Stimulated activated CD4-positive, alpha-beta T cell treated with anti-CD3 and anti-CD28 coated beads, Interleukin-1b, Interleukin-23, amount 100 ng/mL, for 48 hours (primary cell): Measurements from ENCODE around the gene FOXS1.
"Not testable (repeated sequence)": the region's sequence is repeated elsewhere in the genome, so short reads cannot be mapped to it uniquely, and the experiment has no call there.

Experiments used
- DNase-seq: peaks from one replicate; pipeline ENCODE4 v3.0.0-alpha.2; 2020

Gene FOXS1

DNA sequence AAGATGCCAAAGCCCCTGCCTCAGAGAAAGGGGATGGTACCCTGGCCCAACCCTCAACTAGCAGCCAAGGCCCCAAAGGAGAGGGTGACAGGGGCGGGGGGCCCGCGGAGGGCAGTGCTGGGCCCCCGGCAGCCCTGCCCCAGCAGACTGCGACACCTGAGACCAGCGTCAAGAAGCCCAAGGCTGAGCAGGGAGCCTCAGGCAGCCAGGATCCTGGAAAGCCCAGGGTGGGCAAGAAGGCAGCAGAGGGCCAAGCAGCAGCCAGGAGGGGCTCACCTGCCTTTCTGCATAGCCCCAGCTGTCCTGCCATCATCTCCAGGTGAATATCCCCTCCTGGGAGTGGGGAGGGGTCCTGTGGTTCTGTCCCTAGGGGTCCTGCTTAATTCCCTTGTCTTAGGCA lies 25.2 kb downstream of the FOXS1 start:
- DNase-seq = no peak

DNA sequence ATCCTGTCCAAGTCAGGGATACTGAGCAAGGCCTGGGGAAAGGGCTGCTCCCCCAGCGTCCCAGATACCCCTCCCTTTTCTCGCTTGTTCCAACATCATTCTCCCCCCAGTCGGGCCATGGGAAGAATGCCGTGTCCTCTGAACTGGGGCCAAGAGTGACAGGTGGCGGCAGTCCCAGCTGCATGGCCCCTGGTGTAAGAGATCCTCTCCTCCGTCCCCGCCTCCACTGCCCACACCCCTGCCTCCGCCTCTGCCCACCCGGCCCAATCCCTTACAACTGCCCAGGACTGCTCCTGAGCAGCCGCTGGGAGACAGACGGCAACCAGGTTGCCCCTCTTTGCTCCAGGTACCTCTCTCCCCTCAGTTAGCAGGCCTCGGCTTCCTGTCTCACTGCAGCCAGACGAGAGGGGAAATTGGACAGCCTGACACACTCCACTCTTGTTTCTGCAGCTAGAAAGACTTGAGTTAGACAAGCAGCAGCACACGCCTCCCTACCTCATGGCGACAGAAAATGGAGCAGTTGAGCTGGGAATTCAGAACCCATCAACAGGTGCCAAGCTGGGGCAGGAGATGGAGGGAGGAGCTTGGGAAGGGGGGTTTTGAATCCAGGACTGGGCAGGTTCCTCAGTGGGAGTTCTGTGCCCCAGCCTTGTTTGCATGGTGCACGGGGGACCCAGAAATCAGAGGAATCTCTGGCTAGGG lies 26.2 kb downstream of the FOXS1 start, which contains the start of gene MYLK2:
Gene MYLK2 (plus strand): TSS at position 274 of the 702 bp plus-strand sequence. CDS start 225 bp downstream, at position 499.
- DNase-seq = no peak

DNA sequence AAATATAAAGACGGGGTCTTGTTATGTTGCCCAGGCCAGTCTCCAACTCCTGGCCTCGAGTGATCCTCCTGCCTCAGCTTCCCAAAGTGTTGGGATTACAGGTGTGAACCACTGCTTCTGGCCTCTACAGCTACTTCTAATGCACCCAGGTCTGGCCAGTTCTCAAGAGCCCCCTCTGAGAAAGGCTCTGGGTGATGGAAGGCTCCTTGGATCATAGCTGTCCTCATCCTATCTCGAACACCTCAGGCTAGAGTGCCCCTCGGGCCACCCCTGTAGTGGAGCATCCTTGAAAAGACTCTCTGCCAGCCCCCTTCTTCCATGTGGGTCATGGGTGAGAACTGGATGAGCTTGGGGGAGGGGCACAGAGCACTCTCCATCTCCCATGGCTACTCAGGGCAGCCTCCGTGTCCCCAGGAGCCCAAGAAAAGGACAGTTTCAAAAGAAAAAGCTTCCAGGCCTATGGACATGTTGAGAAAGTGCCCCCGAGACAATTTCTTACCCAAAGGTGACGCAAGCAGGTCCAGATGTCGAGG lies 27.0 kb downstream of the FOXS1 start:
- DNase-seq = no peak

DNA sequence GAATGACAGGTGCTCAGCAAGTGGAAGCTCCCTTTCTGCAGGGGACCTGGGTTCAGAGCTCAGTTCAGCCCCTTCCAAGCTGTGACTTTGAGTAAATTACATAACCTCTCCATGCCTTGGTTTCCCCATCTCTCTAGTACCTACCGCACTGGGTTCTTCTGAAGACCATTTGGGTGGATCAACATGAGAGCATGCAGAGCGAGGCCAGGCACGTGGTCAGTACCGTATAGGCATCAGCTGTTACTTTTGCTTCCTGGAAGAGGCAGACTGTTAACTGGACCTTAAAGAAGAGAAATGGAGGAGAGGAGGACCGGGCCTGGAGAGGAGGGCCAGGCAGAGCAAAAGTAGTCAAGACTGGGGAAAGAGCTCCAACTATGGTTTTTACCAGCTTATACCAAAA lies 27.9 kb downstream of the FOXS1 start:
- DNase-seq = no peak

DNA sequence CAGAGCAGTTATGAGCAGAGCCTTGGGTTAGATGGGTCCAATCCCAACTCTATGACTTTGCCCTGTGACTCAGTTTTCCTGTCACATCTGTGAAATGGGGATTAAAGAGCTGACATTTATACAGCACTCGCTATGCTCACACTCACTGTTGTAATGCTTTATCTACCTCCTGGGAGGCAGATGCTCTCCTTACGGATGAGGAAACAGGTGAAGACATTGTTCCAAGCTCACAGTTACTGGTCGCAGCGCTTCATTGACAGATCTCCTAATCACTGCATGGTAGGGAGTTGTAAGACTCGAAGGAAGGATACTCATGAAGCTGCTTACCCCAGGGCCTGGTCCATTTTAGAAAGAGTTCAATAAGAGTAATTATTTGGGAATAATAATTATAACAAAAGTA lies 29.2 kb downstream of the FOXS1 start:
- DNase-seq = no peak

DNA sequence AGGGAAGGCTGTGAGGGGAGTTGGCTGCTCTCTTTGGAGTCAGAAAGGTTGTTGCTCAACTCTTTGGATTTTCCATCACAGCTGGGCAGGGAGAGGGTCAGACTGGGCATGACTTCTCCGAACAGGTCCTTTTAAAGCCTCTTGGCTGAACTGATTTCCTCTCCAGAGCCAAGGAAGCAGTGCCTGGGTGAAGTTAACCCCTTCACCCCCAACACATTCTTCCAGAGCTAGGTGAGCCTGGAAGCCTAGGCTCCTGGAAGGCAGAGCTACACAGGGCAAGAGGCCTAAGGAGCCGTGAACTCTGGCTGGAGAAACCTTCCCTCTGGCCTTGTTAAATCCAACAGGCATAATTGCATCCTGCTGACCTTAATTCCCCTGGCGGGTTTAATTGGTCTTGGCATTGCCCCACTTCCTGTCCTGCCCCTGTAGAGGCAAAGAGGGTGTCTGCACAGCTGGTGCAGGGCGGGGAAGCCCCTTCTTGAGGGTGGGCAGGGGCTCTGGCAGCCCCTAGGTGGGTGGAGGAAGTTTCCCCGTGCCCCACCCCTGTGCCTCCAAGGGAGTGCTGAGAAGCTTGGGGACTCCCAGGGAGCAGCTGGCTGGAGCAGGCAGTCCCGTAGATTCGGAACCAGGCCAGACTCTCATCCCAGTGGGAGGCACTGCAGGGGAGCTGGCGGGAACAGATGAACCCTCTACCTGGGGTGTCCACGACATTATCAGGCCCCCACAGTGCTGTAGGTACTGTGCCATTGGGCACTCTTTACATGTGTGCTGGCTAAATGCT lies 29.8 kb downstream of the FOXS1 start:
- no peak for DNase-seq

DNA sequence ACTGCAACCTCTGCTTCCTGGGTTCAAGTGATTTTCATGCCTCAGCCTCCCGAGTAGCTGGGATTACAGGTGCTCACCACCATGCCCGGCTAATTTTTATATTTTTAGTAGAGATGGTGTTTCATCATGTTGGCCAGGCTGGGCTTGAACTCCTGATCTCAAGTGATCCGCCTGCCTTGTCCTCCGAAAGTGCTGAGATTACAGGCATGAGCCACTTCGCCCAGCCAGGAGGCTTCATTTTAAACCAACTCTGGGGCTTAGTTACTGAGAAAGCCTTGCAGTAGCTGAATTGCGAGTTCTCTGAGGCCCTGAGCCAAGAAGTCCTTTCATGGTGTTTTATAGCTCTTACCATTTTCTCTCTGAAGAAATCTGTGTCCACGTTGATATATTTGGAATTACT lies 31.3 kb downstream of the FOXS1 start:
- DNase-seq = not testable (repeated sequence)

DNA sequence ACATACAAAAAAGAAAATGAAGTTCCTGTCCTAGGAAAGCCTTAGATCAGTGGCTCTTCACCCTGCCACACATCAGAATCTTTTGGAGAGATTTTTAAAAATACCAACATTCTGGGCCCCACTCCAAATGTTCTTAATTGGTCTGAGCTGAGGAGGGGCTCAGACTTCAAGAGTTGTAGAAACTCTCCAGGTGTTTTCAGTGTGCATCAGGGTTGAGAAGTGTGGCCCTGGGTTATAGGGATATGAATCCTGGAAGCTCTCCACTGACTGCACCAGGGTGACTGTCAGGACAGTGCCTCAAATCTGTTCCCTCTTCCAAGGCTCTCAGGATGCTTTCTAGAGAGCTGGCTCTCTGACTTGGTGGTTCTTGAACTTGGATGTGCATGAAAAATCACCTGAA lies 31.8 kb downstream of the FOXS1 start:
- DNase-seq = no peak

DNA sequence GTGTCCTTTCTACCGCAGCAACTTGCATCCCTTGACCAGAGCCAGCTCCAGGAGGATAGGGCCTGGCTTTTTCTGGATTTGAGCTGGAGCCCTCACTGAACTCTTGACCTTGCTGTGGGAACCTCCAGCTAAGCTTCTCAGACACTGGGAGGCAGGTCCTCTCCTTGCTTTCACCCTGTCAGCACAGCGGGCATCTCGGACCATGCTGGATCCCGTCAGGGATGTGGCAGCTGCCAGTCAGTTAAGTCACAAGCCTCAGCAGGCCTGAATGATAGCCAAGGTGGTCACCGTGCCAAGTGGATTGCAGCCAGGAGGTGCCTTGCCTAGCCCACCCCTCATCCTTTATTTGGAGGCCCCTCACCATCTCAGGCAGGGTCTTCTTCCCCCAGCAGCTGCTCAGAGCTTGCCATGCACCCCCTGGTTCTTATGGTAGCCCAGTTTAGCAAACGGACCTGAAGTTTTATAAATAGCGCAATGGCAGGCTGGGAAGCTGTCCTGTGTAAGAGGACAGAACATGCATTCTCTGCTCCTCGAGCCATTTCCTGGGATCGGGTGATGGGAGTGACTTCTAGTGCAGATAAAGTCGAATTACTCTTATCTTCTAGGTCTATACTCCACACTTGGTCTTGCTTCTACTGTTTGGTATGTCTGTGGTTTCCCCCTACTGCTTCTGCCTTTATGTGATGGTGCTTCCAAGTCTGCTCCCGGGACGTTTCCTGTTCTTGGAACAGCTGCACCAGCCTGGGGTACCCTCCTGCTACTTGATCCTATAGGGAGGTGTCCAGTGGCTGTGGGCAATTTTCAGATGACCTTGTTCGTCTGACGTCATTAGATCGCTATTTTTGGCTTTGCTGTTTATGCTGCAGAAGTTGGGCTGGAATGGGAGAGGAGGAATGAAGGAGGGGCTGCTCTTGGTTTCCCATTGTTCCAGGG lies 33.3 kb downstream of the FOXS1 start:
- DNase-seq = no peak

DNA sequence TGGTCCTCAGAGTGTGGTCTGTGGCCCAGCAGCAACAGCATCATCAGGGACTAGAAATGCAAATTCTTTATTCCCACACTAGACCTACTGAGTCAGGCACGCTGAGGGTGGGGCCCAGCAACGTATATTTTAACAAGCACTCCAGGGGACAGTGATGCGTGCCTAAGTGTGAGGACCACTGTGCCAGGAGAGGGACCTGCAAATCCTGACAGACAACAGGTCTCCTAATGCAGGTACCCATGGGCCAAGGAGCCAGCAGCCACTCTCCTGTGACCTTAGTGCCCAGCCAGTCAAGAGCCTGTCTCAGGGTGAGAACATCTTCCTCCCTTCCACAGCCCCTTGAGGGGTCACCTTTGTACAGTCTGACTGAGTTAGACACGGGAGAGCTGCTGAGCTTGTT lies 34.2 kb downstream of the FOXS1 start:
- no peak for DNase-seq

DNA sequence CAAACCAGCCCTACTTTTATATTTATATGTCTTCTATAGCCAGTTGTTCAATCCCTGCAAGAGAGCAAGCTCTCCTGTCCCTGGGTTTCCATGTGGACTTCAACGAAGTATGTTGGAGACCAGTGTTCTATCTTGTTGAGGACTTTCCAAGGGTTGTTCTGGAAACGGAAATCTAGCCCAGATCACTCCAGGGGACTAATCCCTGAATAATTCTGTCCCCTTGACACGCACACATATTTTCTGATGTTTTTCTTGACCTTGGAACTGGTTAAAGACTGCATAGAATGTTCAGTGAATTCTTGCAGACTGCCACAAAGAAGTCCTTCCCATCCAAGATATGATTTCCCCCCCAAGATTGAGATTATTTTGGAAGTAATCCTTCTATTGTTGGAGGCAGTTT lies 35.7 kb downstream of the FOXS1 start:
- no peak for DNase-seq

DNA sequence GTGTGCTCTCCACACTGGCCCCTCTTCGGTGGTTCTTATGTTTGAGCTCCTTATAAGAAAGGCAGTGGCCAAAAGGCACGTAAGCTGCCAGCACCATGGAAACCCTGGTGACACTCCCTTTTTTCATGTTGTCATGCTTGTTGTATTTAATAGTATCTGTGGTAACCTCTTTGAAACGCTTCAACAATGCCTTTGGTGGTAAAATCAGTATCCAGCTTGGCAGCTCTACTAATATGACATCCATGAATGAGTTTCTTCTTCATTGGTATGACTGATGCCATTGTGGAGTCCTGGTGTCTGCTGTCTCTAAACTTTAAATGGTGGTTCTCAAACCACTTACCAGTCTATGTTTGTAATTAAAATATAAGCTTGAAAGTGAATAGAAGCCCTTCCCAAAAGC lies 36.9 kb downstream of the FOXS1 start:
- DNase-seq = no peak

DNA sequence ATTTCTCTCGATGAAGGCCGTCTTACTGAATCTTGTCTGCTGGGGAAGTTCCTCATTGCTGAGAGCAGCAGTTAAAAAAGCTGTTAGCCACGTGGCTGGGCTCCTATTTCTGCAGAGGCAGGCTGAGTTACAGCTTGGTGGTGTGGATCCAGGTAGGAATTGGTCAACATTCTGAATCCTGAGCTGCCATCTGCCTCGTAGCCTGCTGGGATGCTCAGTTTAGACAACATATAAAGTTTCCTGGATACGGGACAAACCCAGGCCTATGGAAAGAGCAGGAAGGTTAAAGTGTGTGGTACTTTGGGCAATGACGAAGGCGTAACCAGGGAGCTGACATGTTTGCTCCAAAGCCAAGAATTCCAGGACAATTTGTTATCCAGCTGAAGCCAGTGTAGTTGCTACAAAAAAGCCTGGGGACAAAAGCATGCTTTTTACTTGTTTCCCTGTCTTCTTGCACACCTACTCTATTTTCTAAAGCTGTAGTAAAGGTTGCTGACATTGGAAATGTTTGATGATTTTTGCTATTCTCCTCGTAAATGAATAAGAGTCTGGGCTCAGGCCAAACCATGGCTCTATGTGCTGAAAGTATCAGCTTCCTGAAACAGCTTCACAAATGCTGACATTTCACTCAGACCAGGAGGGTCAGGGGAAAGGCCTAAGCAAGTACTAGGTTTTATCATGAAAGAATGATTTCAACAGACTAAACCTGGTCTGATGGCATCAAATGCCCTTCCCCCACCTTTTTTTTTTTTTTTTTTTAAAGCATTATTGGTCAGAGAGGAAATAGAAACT lies 38.6 kb downstream of the FOXS1 start:
- DNase-seq = no peak

DNA sequence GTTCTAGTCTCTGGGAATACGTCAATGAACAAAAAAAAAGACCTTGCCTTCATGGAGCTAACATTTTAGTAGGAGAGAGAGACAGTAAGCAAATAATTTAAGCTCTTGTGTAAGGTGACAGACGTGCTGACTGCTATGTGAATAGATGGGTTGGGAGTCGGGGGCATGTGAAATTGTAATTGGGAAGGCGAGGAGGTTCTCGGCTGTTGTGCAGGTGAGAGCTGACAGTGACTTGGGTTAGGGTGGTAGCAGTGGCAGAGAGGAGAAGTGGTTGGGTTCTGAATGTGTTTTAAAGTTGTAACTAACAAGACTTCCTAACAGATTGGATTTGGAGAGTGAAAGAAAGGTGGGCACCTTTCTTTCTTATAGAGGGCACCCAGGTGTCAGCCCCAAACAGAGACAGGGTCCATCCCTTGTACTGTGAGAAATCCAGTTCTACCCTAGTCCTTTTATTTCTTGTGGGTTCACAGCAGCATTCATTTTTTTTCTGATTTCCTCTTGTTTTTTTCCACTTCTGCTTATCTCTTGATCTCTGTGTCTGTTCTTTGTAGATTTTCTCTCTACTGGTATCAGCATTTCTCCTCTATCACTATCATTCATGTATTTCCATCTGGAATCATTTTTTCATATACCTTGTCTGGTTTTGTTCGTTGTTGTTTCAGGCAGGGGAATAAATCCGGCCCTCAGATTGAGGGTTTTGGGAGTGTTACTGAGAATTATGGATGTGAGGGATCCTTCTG lies 41.7 kb downstream of the FOXS1 start:
- no peak for DNase-seq

DNA sequence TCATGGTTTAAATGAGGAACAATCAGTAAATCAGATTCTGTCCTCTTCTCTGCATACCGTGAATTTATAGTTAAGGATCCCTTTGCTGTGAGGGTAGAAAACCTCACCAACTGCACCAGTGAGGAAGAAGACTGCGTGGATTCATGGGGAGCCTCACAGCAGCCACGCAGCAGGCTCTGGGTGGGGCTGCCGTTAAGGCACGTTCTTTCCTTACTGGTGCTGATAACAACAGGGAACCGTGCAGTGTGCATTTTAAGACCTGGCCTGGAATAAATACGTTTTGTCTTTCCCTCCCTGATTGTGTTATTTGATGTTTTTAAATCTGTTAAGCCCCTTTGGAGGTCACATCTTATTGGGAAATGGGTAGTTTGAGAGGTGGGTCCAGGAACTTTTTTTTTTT lies 43.9 kb downstream of the FOXS1 start:
- no peak for DNase-seq

DNA sequence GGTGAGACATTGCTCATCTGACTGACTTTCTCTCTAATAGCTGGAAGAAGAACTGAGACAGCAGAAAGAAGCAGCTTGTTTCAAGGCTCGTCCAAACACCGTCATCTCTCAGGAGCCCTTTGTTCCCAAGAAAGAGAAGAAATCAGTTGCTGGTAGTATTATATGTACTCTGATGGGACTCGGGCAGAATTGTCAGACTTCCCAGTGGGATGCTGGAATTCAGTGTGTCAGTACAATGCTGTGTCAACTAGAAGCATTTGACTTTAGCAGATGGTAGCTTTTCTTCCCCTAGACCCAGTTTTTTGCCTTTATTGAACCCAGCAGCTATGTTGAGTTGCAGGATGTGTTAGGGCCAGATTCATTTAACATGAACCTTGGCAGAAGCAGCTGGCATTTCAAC lies 48.0 kb downstream of the FOXS1 start:
- no peak for DNase-seq
